OCI-M2 (cell line): ENCODE results near the gene SLC7A5.
"Not testable (repeated sequence)": the region's sequence is repeated elsewhere in the genome, so short reads cannot be mapped to it uniquely, and the experiment has no call there.

Experiments
- DNase-seq: peaks from one replicate; lab custom pipeline; 2025; ENCODE audit not compliant: unreplicated experiment; lab: John Stamatoyannopoulos, UW

The SLC7A5 gene

GRCh38 chr16:87835882-87836331, 33.4 kb downstream of the SLC7A5 start:
- no peak for DNase-seq

DNA sequence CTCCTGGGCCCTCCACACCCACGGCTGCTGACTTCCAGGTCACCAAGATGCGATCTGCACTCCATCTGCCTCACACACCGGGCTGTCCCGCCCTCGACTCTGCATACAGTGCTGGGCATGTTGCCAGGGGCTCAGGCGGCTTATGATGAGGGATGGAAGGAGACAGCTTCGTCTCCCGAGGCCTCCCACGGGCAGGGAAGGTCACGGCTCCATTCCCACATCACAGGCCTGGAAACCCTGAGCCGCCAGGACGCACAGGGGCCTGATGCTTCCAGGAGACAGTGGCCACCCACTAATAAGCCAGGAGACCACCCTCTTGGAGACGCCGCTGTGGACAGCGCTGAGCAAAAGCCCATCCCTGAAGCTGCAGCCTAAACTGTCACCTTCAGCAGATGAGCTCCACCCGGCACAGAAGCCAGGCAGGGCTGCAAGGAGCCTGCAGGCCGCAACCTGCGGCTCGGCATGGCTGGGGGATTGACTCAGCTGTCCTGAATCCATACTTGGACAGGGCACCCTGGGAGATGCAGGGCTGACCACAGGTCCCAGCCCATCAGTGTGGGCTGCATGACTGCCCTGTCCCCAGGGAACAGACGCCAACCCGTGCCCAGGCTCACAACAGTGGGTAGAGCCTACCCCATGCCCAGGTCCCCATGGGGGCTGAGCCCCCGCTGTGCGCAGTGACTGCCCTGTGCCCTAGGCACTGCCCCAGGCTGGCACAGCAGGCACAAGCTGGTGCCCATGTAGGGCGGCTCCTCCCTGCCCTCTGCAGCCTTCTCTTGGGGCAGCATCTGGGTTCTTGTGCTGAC, 34.4 kb downstream of the SLC7A5 start:
- DNase-seq: no peak

DNA sequence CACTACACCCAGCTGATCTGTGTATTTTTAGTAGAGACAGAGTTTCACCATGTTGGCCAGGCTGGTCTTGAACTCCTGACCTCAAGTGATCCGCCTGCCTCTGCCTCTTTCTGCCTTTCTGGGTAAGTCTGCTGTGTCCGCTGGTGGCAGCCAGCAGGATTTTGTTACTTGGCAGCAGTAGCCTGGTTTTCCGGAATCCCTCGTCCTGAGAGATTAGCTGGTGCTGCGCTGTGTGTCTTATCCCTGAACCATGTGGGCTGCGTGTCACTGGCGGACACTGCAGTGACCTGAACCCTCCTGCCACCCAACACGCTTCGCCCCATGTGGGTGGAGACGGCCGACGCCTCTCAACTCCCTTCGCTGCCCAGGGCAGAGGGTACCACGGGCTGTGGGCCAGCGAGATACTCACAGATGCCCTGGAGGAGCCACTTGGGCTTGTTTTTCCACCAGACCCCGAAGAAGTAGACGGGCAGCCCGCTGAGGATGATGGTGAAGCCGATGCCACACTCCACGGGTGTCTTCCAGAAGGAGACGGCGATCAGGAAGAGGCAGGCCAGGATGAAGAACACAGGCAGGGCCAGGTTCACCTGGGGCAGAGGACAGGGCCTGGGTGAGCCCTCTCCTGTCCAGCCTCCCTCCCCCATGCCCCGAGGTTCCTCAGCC, 35.2 kb downstream of the SLC7A5 start:
- DNase-seq: no peak

GRCh38 chr16:87833548-87833947, 35.8 kb downstream of the SLC7A5 start:
- no peak for DNase-seq

DNA sequence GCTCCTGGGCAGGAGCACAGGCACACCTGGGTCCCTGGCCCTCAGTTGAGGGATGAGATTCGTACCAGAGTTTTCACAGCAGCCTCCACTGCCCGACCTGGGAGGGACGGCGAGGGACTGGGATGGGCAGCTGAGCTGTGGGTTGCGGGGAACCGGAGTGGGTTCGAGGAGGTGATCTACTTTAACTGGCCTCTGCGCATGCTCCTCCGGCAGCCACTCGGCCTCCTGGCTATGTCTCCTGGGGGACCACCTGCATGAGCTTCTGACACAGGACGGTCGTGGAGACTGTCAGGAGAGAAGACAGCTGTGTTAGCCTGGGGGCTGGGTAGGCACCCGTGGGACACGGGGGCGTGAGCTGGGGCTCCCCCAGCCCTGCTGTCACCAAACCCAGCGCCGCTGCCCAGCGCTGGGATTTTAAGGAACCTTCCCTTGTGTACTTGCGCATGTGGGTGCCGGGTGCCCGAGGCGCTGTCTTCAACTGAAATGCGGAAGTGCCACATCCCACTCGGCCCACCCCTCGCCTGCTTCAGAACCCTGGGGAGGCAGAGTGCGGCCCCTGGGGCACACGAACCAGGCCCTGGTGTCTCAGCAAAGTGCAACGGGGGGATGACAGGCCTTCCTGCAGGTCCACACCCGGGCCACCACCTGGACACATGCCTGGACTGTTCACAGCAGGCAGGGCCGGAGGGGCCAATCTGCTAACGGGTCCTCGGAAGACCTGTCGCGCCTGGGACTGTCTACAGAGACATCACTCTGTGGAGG, 36.4 kb downstream of the SLC7A5 start:
- no peak for DNase-seq

GRCh38 chr16:87832137-87832527, 37.2 kb downstream of the SLC7A5 start:
- DNase-seq: no peak

- no peak for DNase-seq
These were observed 37.7 kb downstream of the SLC7A5 start for GRCh38 chr16:87831421-87832136.

DNA sequence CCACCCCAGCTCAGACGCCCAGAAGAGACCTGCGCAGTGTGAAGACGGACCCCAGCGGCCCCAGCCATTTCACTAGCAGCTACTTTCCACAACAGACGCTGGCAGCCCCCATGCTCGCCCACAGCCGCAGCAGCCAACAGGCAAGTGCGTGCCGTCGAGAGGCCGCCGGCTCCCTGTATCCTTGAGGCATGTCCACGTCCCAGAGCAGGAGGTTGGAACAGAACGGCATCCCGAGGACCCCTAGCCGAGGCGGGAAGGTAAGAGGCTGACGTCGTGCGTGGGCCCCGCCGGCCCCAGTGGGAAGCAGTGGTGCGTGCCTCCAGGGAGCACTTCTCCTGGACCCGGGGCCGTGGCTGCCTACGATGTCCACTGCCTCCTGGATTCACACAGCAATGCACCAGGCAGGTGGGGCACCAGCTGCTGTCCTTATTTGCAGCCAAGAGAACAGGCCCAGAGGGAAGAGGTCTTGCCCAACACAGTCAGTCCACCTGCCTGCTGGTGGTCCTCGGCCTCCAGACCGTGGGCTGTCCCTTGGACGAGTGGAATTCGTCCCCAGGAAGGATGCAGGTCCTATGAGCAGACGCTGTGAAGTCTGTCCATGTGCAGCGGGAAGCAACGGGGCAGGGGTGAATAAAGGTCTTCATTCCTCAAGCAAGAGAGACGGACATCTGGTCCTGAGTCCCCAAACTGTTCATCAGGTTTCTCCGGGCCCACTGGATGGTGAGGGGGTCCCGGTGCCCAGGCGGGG, 38.5 kb downstream of the SLC7A5 start:
- DNase-seq: no peak

DNA sequence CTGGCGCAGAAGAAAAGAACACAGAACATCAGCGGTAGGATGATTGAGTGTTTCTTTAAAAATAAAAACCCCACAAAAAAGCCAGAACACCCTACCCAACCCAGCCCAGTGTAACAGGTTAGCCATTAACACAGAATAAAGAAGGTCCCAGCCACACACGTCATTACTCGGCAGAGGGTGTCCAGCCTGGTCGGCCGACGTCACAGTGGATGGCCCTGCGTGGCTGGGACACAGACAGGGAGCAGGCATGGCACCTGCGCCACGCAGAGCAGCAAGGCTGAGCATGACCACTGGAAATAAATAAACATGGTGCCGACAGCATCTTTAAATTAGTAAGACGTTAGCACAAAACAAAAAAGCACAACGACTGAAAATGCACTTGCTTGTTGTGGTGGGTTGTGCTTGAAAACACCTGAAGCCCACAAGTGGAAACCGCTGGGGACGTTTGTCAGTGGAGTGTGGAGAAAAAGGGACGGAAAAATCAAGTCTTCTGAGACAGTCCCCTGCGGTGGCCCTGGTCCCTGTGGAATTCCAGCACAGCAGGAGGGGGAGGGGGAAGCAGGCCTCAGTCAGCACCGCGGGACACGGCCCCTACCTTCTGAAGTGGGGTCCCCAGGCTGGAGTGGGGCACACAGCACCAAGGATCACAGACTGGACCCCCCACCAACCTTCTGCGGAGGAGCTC, 39.2 kb downstream of the SLC7A5 start:
- DNase-seq: no peak

DNA sequence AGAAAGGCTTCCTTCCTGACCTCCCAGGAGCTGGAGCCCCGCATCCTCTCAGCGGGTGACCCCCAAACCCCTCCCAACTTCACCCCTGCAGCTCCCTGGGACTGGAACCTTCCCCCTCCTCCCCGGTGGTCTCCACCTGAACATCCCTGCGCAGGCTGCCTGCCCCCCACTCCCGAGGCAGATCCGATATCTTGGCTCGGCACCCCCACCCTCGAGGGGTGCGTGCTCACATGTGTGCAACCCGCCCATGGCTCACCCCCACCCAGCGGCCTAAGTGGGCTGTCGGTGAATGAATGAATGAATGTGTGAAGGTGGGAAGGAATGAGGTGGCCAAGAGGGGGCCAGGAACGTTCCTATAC, 39.7 kb downstream of the SLC7A5 start:
- DNase-seq: no peak

DNA sequence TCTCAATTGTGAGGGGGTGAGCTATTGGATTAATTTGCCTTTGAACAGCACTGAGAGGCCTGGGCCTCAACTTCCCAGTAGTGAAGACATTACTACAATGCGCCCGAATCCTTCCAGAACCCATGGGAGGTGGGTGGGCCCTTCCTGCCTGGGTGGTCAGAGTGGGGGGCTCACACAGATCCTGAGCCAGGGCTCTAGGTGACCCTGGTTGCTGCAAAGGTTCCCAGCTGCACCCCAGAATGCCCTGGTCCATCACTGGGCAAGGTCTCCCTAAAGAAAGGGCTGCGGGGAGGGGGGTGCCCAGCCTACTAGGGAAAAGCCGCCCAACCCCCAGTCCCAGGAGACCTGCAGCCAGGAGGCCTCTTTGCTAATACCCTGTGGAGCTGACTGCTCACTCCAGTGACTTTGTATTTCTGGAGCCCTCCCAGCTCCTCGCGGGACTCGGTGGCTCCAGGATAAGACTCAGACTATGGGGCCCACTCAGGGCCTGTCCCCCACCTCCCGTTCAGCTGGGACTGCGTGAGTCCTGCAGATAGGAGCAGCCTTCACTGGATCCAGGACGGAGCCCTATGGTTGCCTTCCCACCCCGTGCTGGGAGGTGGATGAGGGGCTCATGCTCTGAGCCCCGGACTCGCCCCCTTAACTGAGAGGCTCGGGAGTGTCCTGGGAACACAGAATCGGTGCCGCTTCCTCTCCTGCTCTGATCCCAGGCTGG, 40.2 kb downstream of the SLC7A5 start:
- no peak for DNase-seq

GRCh38 chr16:87828071-87828906, 41.0 kb downstream of the SLC7A5 start:
- no peak for DNase-seq

GRCh38 chr16:87827588-87827915, 41.8 kb downstream of the SLC7A5 start:
- DNase-seq: not testable (repeated sequence)

- no peak for DNase-seq
These were observed 42.3 kb downstream of the SLC7A5 start for GRCh38 chr16:87826798-87827587.

GRCh38 chr16:87826407-87826797, 42.9 kb downstream of the SLC7A5 start:
- not testable (repeated sequence) for DNase-seq

DNA sequence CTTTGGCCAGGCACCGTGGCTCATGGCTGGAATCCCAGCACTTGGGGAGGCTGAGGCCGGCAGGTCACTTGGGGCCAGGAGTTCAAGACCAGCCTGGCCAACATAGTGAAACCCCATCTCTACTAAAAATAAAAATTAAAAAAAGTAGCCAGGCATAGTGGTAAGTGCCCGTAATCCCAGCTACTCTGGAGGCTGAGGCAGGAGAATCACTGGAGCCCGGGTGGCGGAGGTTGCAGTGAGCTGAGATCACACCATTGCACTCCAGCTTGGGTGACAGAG, 43.5 kb downstream of the SLC7A5 start:
- DNase-seq: not testable (repeated sequence)

DNA sequence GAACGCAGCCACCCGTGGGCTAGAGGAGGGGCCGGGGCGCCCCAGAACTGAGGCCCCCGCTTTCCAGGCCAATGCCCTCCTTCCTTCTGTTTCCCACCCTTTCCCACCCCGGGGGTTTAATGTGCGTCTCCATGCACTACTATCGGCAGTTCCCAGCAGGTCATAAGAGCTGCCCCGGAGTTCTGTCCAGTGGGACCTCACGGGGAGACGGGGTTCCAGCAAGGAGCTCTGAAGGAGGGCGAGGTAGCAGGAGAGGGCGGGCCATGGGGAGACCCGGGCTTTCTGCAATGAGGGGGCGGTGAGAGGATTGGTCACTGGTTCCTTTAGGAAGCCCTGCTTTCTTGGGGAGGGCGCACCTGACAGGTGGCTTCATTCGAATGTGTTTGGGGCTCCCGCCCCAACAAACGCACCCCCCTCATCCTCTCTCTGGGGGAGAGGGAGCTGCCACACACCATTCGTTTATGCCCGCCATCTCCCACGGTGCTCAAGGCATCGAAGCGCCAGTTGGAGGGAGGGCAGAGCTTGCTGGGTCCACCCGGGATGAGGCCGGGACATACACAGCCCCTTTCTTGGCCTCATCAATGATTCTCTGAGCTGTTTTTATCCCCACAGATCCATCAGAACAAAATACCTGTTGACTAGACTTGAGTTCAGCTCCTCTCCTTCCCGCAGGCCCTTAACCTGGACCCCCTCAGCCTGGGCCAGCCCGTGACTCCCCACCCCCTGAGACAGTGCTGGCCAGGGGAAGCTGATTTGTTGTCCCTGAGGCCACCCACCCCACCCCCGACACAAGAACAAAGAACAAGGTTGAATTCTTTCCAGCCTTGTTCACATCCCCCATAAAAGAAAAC, 44.1 kb downstream of the SLC7A5 start:
- DNase-seq: no peak
